ENCODE measurements around the gene HOXC9.
A peak's percentile ranks its signal among the peaks of the same experiment; 100 is the strongest.

The HOXC9 gene

DNA sequence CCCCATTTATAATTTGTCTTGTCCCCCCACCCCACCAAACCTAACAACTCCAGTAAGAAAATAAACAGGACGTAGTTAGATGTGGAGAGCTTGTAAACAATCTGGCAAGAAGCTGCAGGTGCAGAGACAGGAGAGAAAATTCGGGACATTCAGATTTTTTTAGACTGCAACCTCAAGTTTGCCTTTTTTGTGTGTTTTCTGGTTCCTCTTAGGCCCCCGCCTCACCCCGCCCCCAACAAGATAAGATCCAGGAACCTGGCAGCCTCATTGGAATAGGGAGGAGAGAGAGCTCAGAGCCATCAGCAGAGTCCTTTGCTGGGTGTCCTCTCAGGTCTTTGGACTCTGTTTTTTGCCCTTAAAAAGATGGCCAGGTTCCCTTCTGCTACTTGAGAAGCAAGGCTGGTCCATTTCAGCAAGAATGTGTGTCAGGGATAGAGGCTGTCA is 12.2 kb upstream of the HOXC9 start:
- Histone ChIP-seq H3F3A (ENCODE audit: insufficient read depth) (no peaks in the 10 kb centered on the region), H3K9me2 (replicated peaks; ENCODE audit: insufficient read depth, low read length) (no peaks in the 10 kb centered on the region), H4K20me1 (ENCODE audit: low read depth, low read length) (no peaks in the 10 kb centered on the region), H3K36me3 (ENCODE audit: low read length) (no peaks in the 10 kb centered on the region), H3K9ac (ENCODE audit: low read length) (no peak overlapping the region), H3K27me3 (ENCODE audit: low read length) (no peaks in the 10 kb centered on the region), H3K4me3 (ENCODE audit: insufficient read depth, low read length, poor library complexity, severe bottlenecking) (no peak overlapping the region), H3K4me2 (ENCODE audit: low read depth, low read length, poor library complexity, severe bottlenecking) (no peak overlapping the region), H3K79me2 (ENCODE audit: insufficient read depth, low read length) (no peaks in the 10 kb centered on the region), H2AFZ (ENCODE audit: low read depth, low read length, severe bottlenecking) (no peak overlapping the region), H3K9me3 (ENCODE audit: insufficient read depth, low read length) (no peaks in the 10 kb centered on the region), H3K27ac (ENCODE audit: low read depth, low read length) (no peak overlapping the region)
- no peak for TF ChIP-seq EZH2phosphoT487 (conservative IDR thresholded peaks at IDR 0.05; ENCODE audit: low read length)
- TF ChIP-seq, protein P1, sequence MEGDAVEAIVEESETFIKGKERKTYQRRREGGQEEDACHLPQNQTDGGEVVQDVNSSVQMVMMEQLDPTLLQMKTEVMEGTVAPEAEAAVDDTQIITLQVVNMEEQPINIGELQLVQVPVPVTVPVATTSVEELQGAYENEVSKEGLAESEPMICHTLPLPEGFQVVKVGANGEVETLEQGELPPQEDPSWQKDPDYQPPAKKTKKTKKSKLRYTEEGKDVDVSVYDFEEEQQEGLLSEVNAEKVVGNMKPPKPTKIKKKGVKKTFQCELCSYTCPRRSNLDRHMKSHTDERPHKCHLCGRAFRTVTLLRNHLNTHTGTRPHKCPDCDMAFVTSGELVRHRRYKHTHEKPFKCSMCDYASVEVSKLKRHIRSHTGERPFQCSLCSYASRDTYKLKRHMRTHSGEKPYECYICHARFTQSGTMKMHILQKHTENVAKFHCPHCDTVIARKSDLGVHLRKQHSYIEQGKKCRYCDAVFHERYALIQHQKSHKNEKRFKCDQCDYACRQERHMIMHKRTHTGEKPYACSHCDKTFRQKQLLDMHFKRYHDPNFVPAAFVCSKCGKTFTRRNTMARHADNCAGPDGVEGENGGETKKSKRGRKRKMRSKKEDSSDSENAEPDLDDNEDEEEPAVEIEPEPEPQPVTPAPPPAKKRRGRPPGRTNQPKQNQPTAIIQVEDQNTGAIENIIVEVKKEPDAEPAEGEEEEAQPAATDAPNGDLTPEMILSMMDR (IDR thresholded peaks at IDR 0.05; ENCODE audit: insufficient read depth, low read length, poor library complexity, severe bottlenecking): no peak

DNA sequence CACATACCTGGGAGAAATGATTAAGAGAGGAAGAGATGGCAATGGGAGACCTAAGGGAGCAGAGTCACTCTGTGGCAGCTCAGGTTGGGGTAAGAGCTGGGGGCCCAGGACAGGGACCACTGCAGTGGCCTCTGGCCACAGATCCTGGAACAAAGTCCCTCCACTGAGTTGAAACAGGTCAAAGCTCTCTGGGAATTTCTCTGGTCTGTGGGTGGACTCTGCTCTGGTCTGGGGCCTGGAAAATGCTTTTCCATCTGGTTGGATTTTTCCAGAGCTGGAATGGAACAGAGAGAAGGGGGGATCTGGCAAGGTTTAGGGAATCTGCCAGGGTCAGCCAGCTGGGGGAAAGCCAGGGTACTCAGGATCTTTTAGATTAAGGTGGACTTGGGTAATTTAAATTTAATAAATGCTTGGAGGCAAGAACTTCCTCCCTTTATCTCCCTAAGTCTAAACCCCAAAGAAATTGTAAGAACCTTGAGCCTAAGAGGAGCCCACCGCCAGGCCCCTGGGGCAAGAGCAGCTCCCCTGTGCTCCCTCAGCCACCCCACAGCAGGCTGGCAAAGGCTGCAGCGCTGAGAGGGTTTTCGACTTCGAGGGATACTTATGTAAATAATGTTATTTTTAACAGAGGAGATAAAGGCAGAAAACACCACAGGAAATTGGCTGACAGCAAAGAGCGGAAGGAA is 11.3 kb upstream of the HOXC9 start:
- H3K4me3 ChIP-seq (ENCODE audit: insufficient read depth, low read length, poor library complexity, severe bottlenecking): no peak overlapping the region
- no peak overlapping the region for H3K9ac ChIP-seq (ENCODE audit: low read length)
- H3K27ac ChIP-seq (ENCODE audit: low read depth, low read length): no peak overlapping the region
- no peaks in the 10 kb centered on the region for H3F3A ChIP-seq (ENCODE audit: insufficient read depth)
- no peak overlapping the region for H2AFZ ChIP-seq (ENCODE audit: low read depth, low read length, severe bottlenecking)
- peak overlapping the region; percentile 23 for H3K4me2 ChIP-seq (ENCODE audit: low read depth, low read length, poor library complexity, severe bottlenecking)
- H3K9me2 ChIP-seq (replicated peaks; ENCODE audit: insufficient read depth, low read length): no peaks in the 10 kb centered on the region
- H3K79me2 ChIP-seq (ENCODE audit: insufficient read depth, low read length): no peaks in the 10 kb centered on the region
- H4K20me1 ChIP-seq (ENCODE audit: low read depth, low read length): no peaks in the 10 kb centered on the region
- no peak for TF ChIP-seq EZH2phosphoT487 (conservative IDR thresholded peaks at IDR 0.05; ENCODE audit: low read length)
- TF ChIP-seq, protein P1 (IDR thresholded peaks at IDR 0.05; ENCODE audit: insufficient read depth, low read length, poor library complexity, severe bottlenecking): no peak
- no peaks in the 10 kb centered on the region for H3K36me3 ChIP-seq (ENCODE audit: low read length)
- no peaks in the 10 kb centered on the region for H3K9me3 ChIP-seq (ENCODE audit: insufficient read depth, low read length)
- H3K27me3 ChIP-seq (ENCODE audit: low read length): no peaks in the 10 kb centered on the region

DNA sequence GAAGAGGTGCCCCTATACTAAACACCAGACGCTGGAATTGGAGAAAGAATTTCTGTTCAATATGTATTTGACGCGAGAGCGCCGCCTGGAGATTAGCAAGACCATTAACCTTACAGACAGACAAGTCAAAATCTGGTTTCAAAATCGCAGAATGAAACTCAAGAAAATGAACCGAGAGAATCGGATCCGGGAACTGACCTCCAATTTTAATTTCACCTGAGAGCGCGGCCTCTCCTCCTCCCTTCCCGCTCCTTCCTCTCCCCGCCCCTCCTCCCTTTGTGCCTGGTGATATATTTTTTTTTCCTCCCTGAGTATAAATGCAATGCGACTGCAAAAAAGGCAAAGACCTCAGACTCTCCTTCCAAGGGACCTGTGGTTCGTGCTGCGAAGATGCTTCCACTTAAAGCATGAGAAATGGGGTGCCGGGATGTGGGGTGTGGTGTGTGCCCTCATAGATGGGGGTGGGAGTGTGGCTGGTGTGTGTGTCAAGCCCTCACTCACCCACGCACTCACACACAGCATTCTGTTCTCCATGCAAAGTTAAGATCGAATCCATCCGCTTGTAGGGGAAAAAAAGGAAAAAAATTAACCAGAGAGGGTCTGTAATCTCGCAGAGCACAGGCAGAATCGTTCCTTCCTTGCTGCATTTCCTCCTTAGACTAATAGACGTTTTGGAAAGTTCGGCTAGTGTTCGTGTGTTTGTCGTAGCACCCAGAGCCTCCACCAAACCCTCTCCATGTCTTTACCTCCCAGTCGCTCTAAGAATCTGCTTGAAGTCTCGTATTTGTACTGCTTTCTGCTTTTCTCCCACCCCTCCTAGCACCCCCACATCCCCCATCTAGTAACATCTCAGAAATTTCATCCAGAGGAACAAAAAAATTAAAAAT is 10.5 kb upstream of the HOXC9 start:
- no peaks in the 10 kb centered on the region for H3K27me3 ChIP-seq (ENCODE audit: low read length)
- no peaks in the 10 kb centered on the region for H3K79me2 ChIP-seq (ENCODE audit: insufficient read depth, low read length)
- H3F3A ChIP-seq (ENCODE audit: insufficient read depth): no peaks in the 10 kb centered on the region
- no peak overlapping the region for H2AFZ ChIP-seq (ENCODE audit: low read depth, low read length, severe bottlenecking)
- H3K4me3 ChIP-seq (ENCODE audit: insufficient read depth, low read length, poor library complexity, severe bottlenecking): no peak overlapping the region
- no peaks in the 10 kb centered on the region for H3K36me3 ChIP-seq (ENCODE audit: low read length)
- H3K4me2 ChIP-seq (ENCODE audit: low read depth, low read length, poor library complexity, severe bottlenecking): peak overlapping the region; percentile 23
- no peaks in the 10 kb centered on the region for H3K9me3 ChIP-seq (ENCODE audit: insufficient read depth, low read length)
- no peak overlapping the region for H3K27ac ChIP-seq (ENCODE audit: low read depth, low read length)
- no peak overlapping the region for H3K9ac ChIP-seq (ENCODE audit: low read length)
- no peak for TF ChIP-seq EZH2phosphoT487 (conservative IDR thresholded peaks at IDR 0.05; ENCODE audit: low read length)
- TF ChIP-seq, protein P1 (IDR thresholded peaks at IDR 0.05; ENCODE audit: insufficient read depth, low read length, poor library complexity, severe bottlenecking): peak; percentile 63
- no peaks in the 10 kb centered on the region for H4K20me1 ChIP-seq (ENCODE audit: low read depth, low read length)
- no peaks in the 10 kb centered on the region for H3K9me2 ChIP-seq (replicated peaks; ENCODE audit: insufficient read depth, low read length)
